ENCODE results near the gene C4orf46. TPM values are rescaled to one million over a fixed set of nuclear protein-coding genes. Genes with fewer than 3 reads are reported as not detected.
A peak's percentile ranks its signal among the peaks of the same experiment; 100 is the strongest.

C4orf46 gene
- total RNA-seq, 1 experiment from 2014 or later, result 9.6 TPM

GRCh38 chr4:158636619-158637018 is 35.1 kb downstream of the C4orf46 start:
- Mint-ChIP-seq H3K27ac (ENCODE audit: unreplicated experiment) (no peak overlapping the region), H3K4me1 (ENCODE audit: low read depth, unreplicated experiment) (no peaks in the 10 kb centered on the region), H3K4me3 (ENCODE audit: low read depth, unreplicated experiment) (no peak overlapping the region), H3K9me3 (ENCODE audit: low read depth, unreplicated experiment) (no peaks in the 10 kb centered on the region), H3K27me3 (ENCODE audit: unreplicated experiment) (no peaks in the 10 kb centered on the region), H3K36me3 (ENCODE audit: insufficient read depth, unreplicated experiment) (no peaks in the 10 kb centered on the region)
- CTCF ChIA-PET, result no interaction called here
- BruUV-seq (replicated peaks), result no TSS peak
- intact Hi-C loops (cut with micrococcal nuclease; ENCODE audit: unreplicated experiment), result no loop called here
- no peak for DNase-seq
- TF ChIP-seq CTCF (IDR thresholded peaks at IDR 0.05; ENCODE audit: unreplicated experiment), result no peak

DNA sequence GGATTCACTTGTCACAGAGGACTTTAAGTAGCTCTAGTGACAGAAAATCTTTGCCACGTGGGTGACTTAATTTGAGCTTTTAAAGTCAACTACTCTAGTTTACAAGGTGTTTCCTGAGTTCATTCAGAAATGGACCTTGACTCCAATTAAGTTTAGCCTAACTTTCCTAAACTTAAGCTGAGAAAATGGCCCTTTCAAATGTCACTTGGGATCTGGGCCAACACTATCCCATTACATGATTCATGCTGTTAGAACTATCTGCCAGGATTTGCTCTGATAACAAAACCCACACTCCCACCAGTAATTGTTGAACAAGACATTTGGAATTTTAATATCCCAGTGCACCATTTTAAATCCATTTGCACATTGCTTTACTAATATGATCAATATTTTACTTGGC is 40.8 kb downstream of the C4orf46 start:
- Mint-ChIP-seq H3K27me3 (ENCODE audit: unreplicated experiment) (no peaks in the 10 kb centered on the region), H3K9me3 (ENCODE audit: low read depth, unreplicated experiment) (no peaks in the 10 kb centered on the region), H3K4me3 (ENCODE audit: low read depth, unreplicated experiment) (no peak overlapping the region), H3K4me1 (ENCODE audit: low read depth, unreplicated experiment) (no peaks in the 10 kb centered on the region), H3K27ac (ENCODE audit: unreplicated experiment) (no peak overlapping the region), H3K36me3 (ENCODE audit: insufficient read depth, unreplicated experiment) (no peaks in the 10 kb centered on the region)
- BruUV-seq (replicated peaks), result no TSS peak
- no peak for DNase-seq
- CTCF ChIA-PET, result no interaction called here
- no peak for TF ChIP-seq CTCF (IDR thresholded peaks at IDR 0.05; ENCODE audit: unreplicated experiment)
- intact Hi-C loops (cut with micrococcal nuclease; ENCODE audit: unreplicated experiment), result no loop called here

GRCh38 chr4:158625544-158625943 is 46.1 kb downstream of the C4orf46 start:
- no peaks in the 10 kb centered on the region for H3K27me3 Mint-ChIP-seq (ENCODE audit: unreplicated experiment)
- BruUV-seq (replicated peaks), result no TSS peak
- CTCF ChIA-PET, result no interaction called here

DNA sequence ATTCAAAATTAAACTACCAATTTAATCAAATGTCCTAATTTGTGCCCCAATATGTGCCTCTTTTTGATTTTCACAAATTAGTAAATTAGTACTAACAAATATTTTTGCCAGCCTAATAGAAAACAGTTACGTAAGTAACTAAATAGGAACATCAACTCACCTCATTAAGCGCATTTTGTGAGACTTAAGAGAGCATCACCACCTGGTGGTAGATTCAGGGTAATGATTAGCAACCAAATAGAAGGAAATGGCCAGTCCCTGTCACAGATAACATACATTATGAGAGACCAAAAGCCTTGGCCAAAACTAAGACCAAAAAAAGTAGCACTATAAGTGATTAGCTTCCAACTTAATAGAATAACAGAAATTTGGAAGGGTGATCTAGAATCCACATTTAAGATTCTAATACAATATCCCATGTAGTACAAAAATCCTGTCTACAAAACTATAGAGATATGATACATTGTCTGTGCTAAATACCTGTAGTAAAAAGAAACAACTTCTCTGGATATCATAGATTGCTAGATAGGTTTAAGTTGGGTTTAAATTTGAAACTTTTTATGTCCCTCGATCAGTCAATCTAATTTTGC is 46.7 kb downstream of the C4orf46 start:
- no peaks in the 10 kb centered on the region for H3K27me3 Mint-ChIP-seq (ENCODE audit: unreplicated experiment)
- CTCF ChIA-PET, result no interaction called here
- DNase-seq, result peak; percentile 24
- BruUV-seq (replicated peaks), result no TSS peak
- H3K4me3 Mint-ChIP-seq (ENCODE audit: low read depth, unreplicated experiment), result no peak overlapping the region
- no peaks in the 10 kb centered on the region for H3K4me1 Mint-ChIP-seq (ENCODE audit: low read depth, unreplicated experiment)
- intact Hi-C loops (cut with micrococcal nuclease; ENCODE audit: unreplicated experiment), result loop anchor here (1.0 to 5.0 kb wide), 3 partner anchors 215 to 433 kb away; no protein-coding TSS in a partner anchor
- peak; percentile 34 for TF ChIP-seq CTCF (IDR thresholded peaks at IDR 0.05; ENCODE audit: unreplicated experiment)
- no peak overlapping the region for H3K27ac Mint-ChIP-seq (ENCODE audit: unreplicated experiment)
- H3K9me3 Mint-ChIP-seq (ENCODE audit: low read depth, unreplicated experiment), result no peaks in the 10 kb centered on the region
- H3K36me3 Mint-ChIP-seq (ENCODE audit: insufficient read depth, unreplicated experiment), result no peaks in the 10 kb centered on the region

More at GRCh38 chr4:158625544-158625943, 46.1 kb downstream of the C4orf46 start:
- Mint-ChIP-seq H3K9me3 (ENCODE audit: low read depth, unreplicated experiment) (no peaks in the 10 kb centered on the region), H3K27ac (ENCODE audit: unreplicated experiment) (no peak overlapping the region), H3K36me3 (ENCODE audit: insufficient read depth, unreplicated experiment) (no peaks in the 10 kb centered on the region), H3K4me1 (ENCODE audit: low read depth, unreplicated experiment) (no peaks in the 10 kb centered on the region), H3K4me3 (ENCODE audit: low read depth, unreplicated experiment) (no peak overlapping the region)
- intact Hi-C loops (cut with micrococcal nuclease; ENCODE audit: unreplicated experiment), result loop anchor here (1.0 to 5.0 kb wide), 3 partner anchors 215 to 433 kb away; no protein-coding TSS in a partner anchor
- no peak for DNase-seq
- no peak for TF ChIP-seq CTCF (IDR thresholded peaks at IDR 0.05; ENCODE audit: unreplicated experiment)
